Measurements from ENCODE around the gene BCL2L2. TPM values are rescaled to one million over a fixed set of nuclear protein-coding genes. Genes with fewer than 3 reads are reported as not detected.

The BCL2L2 gene
- total RNA-seq (2014; rRNA removed): 32.4 and 33.5 TPM in 2 replicates
- percentile 96 among the genes with signal in this experiment for Bru-seq, nascent RNA
- percentile 98 among the genes with signal in this experiment for BruChase-seq, experiment 1, labeled RNA remaining after a 6-hour chase
- BruChase-seq, experiment 2, labeled RNA remaining after a 2-hour chase: percentile 99 among the genes with signal in this experiment
- long read RNA-seq, partial matches to known transcripts: 1 of 10 reads
- long read RNA-seq, other reads (novel, unspliced or antisense): 7 of 10 reads

GRCh38 chr14:23306412-23307145 is at the start of gene BCL2L2:
TSS of gene BCL2L2 (plus strand) at chr14:23306833. CDS start at chr14:23307768, 935 bp downstream.
- peak within 1 kb of the TSS; percentile 79 for H2AFZ ChIP-seq (ENCODE audit: low read length)
- peak within 1 kb of the TSS; percentile 86 for H3K4me3 ChIP-seq (ENCODE audit: low read length)
- H3K4me1 ChIP-seq (ENCODE audit: insufficient read depth, low read length): peaks cover 24% of the 10 kb centered on the region
- no peak for TF ChIP-seq EZH2 (IDR thresholded peaks at IDR 0.05; ENCODE audit: low read length, unreplicated experiment)
- TF ChIP-seq, protein P1, sequence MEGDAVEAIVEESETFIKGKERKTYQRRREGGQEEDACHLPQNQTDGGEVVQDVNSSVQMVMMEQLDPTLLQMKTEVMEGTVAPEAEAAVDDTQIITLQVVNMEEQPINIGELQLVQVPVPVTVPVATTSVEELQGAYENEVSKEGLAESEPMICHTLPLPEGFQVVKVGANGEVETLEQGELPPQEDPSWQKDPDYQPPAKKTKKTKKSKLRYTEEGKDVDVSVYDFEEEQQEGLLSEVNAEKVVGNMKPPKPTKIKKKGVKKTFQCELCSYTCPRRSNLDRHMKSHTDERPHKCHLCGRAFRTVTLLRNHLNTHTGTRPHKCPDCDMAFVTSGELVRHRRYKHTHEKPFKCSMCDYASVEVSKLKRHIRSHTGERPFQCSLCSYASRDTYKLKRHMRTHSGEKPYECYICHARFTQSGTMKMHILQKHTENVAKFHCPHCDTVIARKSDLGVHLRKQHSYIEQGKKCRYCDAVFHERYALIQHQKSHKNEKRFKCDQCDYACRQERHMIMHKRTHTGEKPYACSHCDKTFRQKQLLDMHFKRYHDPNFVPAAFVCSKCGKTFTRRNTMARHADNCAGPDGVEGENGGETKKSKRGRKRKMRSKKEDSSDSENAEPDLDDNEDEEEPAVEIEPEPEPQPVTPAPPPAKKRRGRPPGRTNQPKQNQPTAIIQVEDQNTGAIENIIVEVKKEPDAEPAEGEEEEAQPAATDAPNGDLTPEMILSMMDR (conservative IDR thresholded peaks at IDR 0.05; ENCODE audit: low read depth, low read length): no peak
- no peak for TF ChIP-seq EZH2phosphoT487 (IDR thresholded peaks at IDR 0.05; ENCODE audit: borderline replicate concordance, low read length)
- H4K20me1 ChIP-seq (ENCODE audit: low read length): no peaks in the 10 kb centered on the region
- no peaks in the 10 kb centered on the region for H3K27me3 ChIP-seq (ENCODE audit: low read length)
- peak; percentile 87 for DNase-seq
- peaks cover 10% of the 10 kb centered on the region; the same call in 1 of the 2 replicates for H3K36me3 ChIP-seq (ENCODE audit: low read depth, low read length)
- peak within 1 kb of the TSS; percentile 87 for H3K9ac ChIP-seq (ENCODE audit: low read length)
- ChIA-PET POLR2A (ENCODE audit: unreplicated experiment) (interaction anchor here (0.5 to 1.6 kb wide), 4 partner anchors 12 to 20 kb away, joined by 3 to 12 read pairs (median 4); partner anchors contain the start of genes HOMEZ and PABPN1), CTCF (interaction anchor here (0.5 to 0.9 kb wide), 4 partner anchors 16 to 243 kb away, joined by 3 to 13 read pairs (median 3); no protein-coding TSS in a partner anchor)
- peak within 1 kb of the TSS; percentile 88 for H3K4me2 ChIP-seq (ENCODE audit: low read length)
- H3K9me3 ChIP-seq (ENCODE audit: low read length): no peaks in the 10 kb centered on the region
- no peaks in the 10 kb centered on the region for H3F3A ChIP-seq (ENCODE audit: low read length, unreplicated experiment)
- peaks cover 47% of the 10 kb centered on the region for H3K79me2 ChIP-seq (ENCODE audit: low read length)
- peak; percentile 55 for ATAC-seq
- peak within 1 kb of the TSS; percentile 50 for H3K27ac ChIP-seq (ENCODE audit: low read length)
- no peaks in the 10 kb centered on the region for H3K9me2 ChIP-seq (replicated peaks; ENCODE audit: low read length)
- BruUV-seq (replicated peaks): no TSS peak
- intact Hi-C loops (cut with micrococcal nuclease): loop anchor here (1.0 to 10.0 kb wide), 4 partner anchors 15 to 542 kb away; partner anchors contain the start of genes NGDN, OXA1L and PABPN1

DNA sequence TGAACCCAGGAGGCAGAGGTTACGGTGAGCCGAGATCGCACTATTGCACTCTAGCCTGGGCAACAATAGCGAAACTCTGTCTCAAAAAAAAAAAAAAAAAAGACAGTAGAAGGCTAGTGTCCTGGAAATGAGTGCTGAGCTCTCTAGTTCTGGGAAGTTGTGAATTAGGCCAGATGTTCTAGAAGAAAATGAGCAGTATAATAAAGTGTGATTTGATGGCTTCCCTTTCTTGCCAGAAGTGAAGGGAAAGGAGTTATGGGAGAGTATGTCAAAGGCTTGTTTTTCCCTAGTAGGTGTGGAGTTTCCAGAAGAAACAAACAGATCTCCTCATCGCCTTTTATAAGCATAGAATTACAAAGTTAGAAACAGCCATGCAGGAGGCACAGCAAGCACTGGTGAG is 48.4 kb upstream of the BCL2L2 start:
- peaks cover 30% of the 10 kb centered on the region for H3K27me3 ChIP-seq (ENCODE audit: low read length)
- ATAC-seq (no peak), DNase-seq (no peak)
- ChIA-PET CTCF (interaction anchor here (0.6 kb wide), 1 partner anchor 200 kb away, joined by 6 read pairs; no protein-coding TSS in a partner anchor), POLR2A (ENCODE audit: unreplicated experiment) (interaction anchor here (0.7 kb wide), 1 partner anchor 57 kb away, joined by 3 read pairs; no protein-coding TSS in a partner anchor)
- TF ChIP-seq EZH2 (IDR thresholded peaks at IDR 0.05; ENCODE audit: low read length, unreplicated experiment): no peak
- TF ChIP-seq, protein P1 (conservative IDR thresholded peaks at IDR 0.05; ENCODE audit: low read depth, low read length): no peak
- TF ChIP-seq EZH2phosphoT487 (IDR thresholded peaks at IDR 0.05; ENCODE audit: borderline replicate concordance, low read length): no peak
- no peak overlapping the region for H3K4me3 ChIP-seq (ENCODE audit: low read length)
- no peaks in the 10 kb centered on the region for H3F3A ChIP-seq (ENCODE audit: low read length, unreplicated experiment)
- intact Hi-C loops (cut with micrococcal nuclease): no loop called here
- no peak overlapping the region for H3K27ac ChIP-seq (ENCODE audit: low read length)
- BruUV-seq (replicated peaks): no TSS peak
- H4K20me1 ChIP-seq (ENCODE audit: low read length): no peaks in the 10 kb centered on the region
- H3K79me2 ChIP-seq (ENCODE audit: low read length): no peaks in the 10 kb centered on the region
- H3K4me2 ChIP-seq (ENCODE audit: low read length): no peak overlapping the region
- H3K9me3 ChIP-seq (ENCODE audit: low read length): no peaks in the 10 kb centered on the region
- H3K9me2 ChIP-seq (replicated peaks; ENCODE audit: low read length): no peaks in the 10 kb centered on the region
- no peaks in the 10 kb centered on the region for H3K36me3 ChIP-seq (ENCODE audit: low read depth, low read length)
- no peak overlapping the region for H2AFZ ChIP-seq (ENCODE audit: low read length)
- no peaks in the 10 kb centered on the region for H3K4me1 ChIP-seq (ENCODE audit: insufficient read depth, low read length)
- no peak overlapping the region for H3K9ac ChIP-seq (ENCODE audit: low read length)
